ENCODE measurements around the gene KIF4A.

KIF4A gene

GRCh38 chrX:70468709-70469108 is 178.8 kb downstream of the KIF4A start:
- DNase-seq: no peak
- Histone ChIP-seq H3K27ac (no peak overlapping the region), H3K4me3 (ENCODE audit: low read depth, low read length) (no peak overlapping the region), H3K9me3 (ENCODE audit: severe bottlenecking) (no peaks in the 10 kb centered on the region), H3K36me3 (no peaks in the 10 kb centered on the region; the same call in 1 of the 2 replicates), H3K27me3 (ENCODE audit: insufficient read depth, low read depth, severe bottlenecking) (peaks cover 8% of the 10 kb centered on the region)
- TF ChIP-seq, protein P1, sequence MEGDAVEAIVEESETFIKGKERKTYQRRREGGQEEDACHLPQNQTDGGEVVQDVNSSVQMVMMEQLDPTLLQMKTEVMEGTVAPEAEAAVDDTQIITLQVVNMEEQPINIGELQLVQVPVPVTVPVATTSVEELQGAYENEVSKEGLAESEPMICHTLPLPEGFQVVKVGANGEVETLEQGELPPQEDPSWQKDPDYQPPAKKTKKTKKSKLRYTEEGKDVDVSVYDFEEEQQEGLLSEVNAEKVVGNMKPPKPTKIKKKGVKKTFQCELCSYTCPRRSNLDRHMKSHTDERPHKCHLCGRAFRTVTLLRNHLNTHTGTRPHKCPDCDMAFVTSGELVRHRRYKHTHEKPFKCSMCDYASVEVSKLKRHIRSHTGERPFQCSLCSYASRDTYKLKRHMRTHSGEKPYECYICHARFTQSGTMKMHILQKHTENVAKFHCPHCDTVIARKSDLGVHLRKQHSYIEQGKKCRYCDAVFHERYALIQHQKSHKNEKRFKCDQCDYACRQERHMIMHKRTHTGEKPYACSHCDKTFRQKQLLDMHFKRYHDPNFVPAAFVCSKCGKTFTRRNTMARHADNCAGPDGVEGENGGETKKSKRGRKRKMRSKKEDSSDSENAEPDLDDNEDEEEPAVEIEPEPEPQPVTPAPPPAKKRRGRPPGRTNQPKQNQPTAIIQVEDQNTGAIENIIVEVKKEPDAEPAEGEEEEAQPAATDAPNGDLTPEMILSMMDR (IDR thresholded peaks at IDR 0.05; ENCODE audit: low read depth, low read length): no peak

All from WERI-Rb-1 (cell line).